Natural killer cell treated with Interleukin-12 subunit alpha and Interleukin-12 subunit beta and Interleukin-15 and Interleukin-18, amount 100 ng/mL, for 72 hours (primary cell): Measurements from ENCODE around the gene COBLL1. TPM values are rescaled to one million over a fixed set of nuclear protein-coding genes. Genes with fewer than 3 reads are reported as not detected.
"Not testable (repeated sequence)": the region's sequence is repeated elsewhere in the genome, so short reads cannot be mapped to it uniquely, and the experiment has no call there.

ENCODE experiments used
- ATAC-seq, 2 donors: fragments of 150-1000 bp; cut with Tn5 transposase in 1 of 2; sonication (Bioruptor Pico), chemical (Tn5 transposase) in 1 of 2; 2 replicates each; pipeline ENCODE4 v1.10.0; 2021
- DNase-seq: peaks from one replicate; pipeline ENCODE4 v3.0.0; 2022; ENCODE audit warnings: low spot score
- H3K27ac Mint-ChIP-seq, 2 donors: 1 replicate in 1 of 2; 2 replicates in 1 of 2; pipeline ENCODE4 v1.8.0; 2022; ENCODE audit warnings: mixed read lengths in 2 of 2, mild to moderate bottlenecking in 1 of 2, moderate library complexity in 1 of 2
- H3K27me3 Mint-ChIP-seq, 2 donors: 1 replicate in 1 of 2; 2 replicates in 1 of 2; pipeline ENCODE4 v1.8.0; 2022; ENCODE audit warnings: mixed read lengths in 2 of 2
- H3K36me3 Mint-ChIP-seq: one replicate; pipeline ENCODE4 v1.8.0; 2022; ENCODE audit warnings: mixed read lengths
- H3K4me1 Mint-ChIP-seq, 2 donors: 1 replicate in 1 of 2; 2 replicates in 1 of 2; pipeline ENCODE4 v1.8.0; 2022; ENCODE audit warnings: low read depth in 2 of 2, mixed read lengths in 2 of 2, mild to moderate bottlenecking in 1 of 2
- H3K4me3 Mint-ChIP-seq: one replicate; pipeline ENCODE4 v1.8.0; 2022; ENCODE audit warnings: mixed read lengths
- H3K9me3 Mint-ChIP-seq: 2 replicates; pipeline ENCODE4 v1.8.0; 2022; ENCODE audit warnings: mixed read lengths
- total RNA-seq, 2 donors: library from RNA; stranded (reverse); gene quantifications; one replicate each; pipeline ENCODE4 v1.2.3, GENCODE V29; 2022

Gene COBLL1
- total RNA-seq, 2 donors from 2014 or later, result 0.19 to 3.1 TPM

- ATAC-seq (no peak), DNase-seq (no peak)
- Mint-ChIP-seq H3K4me3 (no peak overlapping the region), H3K27me3 (peaks cover 7 to 14% of the 10 kb centered on the region in 2 donors), H3K27ac (no peak overlapping the region), H3K9me3 (no peaks in the 10 kb centered on the region), H3K4me1 (no peaks in the 10 kb centered on the region), H3K36me3 (no peaks in the 10 kb centered on the region)
Measured at GRCh38 chr2:164868563-164869419, 27.2 kb upstream of the COBLL1 start.

GRCh38 chr2:164867779-164868397 is 26.3 kb upstream of the COBLL1 start:
- Mint-ChIP-seq H3K4me3 (no peak overlapping the region), H3K27ac (no peak overlapping the region), H3K9me3 (no peaks in the 10 kb centered on the region), H3K27me3 (peaks cover 7 to 12% of the 10 kb centered on the region in 2 donors), H3K36me3 (no peaks in the 10 kb centered on the region), H3K4me1 (no peaks in the 10 kb centered on the region)
- ATAC-seq (no peak), DNase-seq (no peak)

GRCh38 chr2:164866381-164866780 is 24.8 kb upstream of the COBLL1 start:
- not testable (repeated sequence) for ATAC-seq, H3K36me3 Mint-ChIP-seq, H3K4me3 Mint-ChIP-seq, H3K4me1 Mint-ChIP-seq, H3K27ac Mint-ChIP-seq, H3K9me3 Mint-ChIP-seq, DNase-seq
- peaks cover 7 to 12% of the 10 kb centered on the region in 2 donors for H3K27me3 Mint-ChIP-seq

GRCh38 chr2:164860694-164861042 is 19.0 kb upstream of the COBLL1 start:
- Mint-ChIP-seq H3K4me3 (no peak overlapping the region), H3K27me3 (peaks cover 0 to 5% of the 10 kb centered on the region in 2 donors), H3K9me3 (peaks cover 2% of the 10 kb centered on the region), H3K4me1 (no peaks in the 10 kb centered on the region), H3K36me3 (no peaks in the 10 kb centered on the region), H3K27ac (no peak overlapping the region)
- ATAC-seq (no peak), DNase-seq (no peak)

- H3K36me3 Mint-ChIP-seq, H3K9me3 Mint-ChIP-seq, H3K27me3 Mint-ChIP-seq, H3K4me1 Mint-ChIP-seq, DNase-seq, H3K4me3 Mint-ChIP-seq, H3K27ac Mint-ChIP-seq, ATAC-seq: not testable (repeated sequence)
Measured at GRCh38 chr2:164859906-164860693, 18.5 kb upstream of the COBLL1 start.

- H3K36me3 Mint-ChIP-seq, result no peaks in the 10 kb centered on the region
- H3K9me3 Mint-ChIP-seq, result peaks cover 2% of the 10 kb centered on the region
- H3K27ac Mint-ChIP-seq, result no peak overlapping the region
- no peaks in the 10 kb centered on the region for H3K4me1 Mint-ChIP-seq
- DNase-seq (no peak), ATAC-seq (no peak)
- H3K4me3 Mint-ChIP-seq, result no peak overlapping the region
- peaks cover 0 to 2% of the 10 kb centered on the region in 2 donors for H3K27me3 Mint-ChIP-seq
Measured at GRCh38 chr2:164859251-164859818, 17.7 kb upstream of the COBLL1 start.

GRCh38 chr2:164852086-164852485 is 10.5 kb upstream of the COBLL1 start:
- Mint-ChIP-seq H3K36me3 (no peaks in the 10 kb centered on the region), H3K27me3 (peaks cover 0 to 13% of the 10 kb centered on the region in 2 donors)
- ATAC-seq, result no peak

GRCh38 chr2:164850235-164850634 is 8.6 kb upstream of the COBLL1 start:
- ATAC-seq (no peak), DNase-seq (no peak)
- no peaks in the 10 kb centered on the region for H3K4me1 Mint-ChIP-seq
- H3K27ac Mint-ChIP-seq, result no peak overlapping the region
- H3K36me3 Mint-ChIP-seq, result no peaks in the 10 kb centered on the region
- H3K27me3 Mint-ChIP-seq, result peaks cover 0 to 13% of the 10 kb centered on the region in 2 donors
- no peak overlapping the region for H3K4me3 Mint-ChIP-seq
- H3K9me3 Mint-ChIP-seq, result no peaks in the 10 kb centered on the region

More at GRCh38 chr2:164852086-164852485, 10.5 kb upstream of the COBLL1 start:
- no peak for DNase-seq
- no peak overlapping the region for H3K4me3 Mint-ChIP-seq
- H3K9me3 Mint-ChIP-seq, result no peaks in the 10 kb centered on the region
- H3K27ac Mint-ChIP-seq, result no peak overlapping the region
- H3K4me1 Mint-ChIP-seq, result no peaks in the 10 kb centered on the region

GRCh38 chr2:164849506-164849905 is 7.9 kb upstream of the COBLL1 start:
- peaks cover 3 to 13% of the 10 kb centered on the region in 2 donors for H3K27me3 Mint-ChIP-seq
- H3K36me3 Mint-ChIP-seq, result no peaks in the 10 kb centered on the region
- H3K27ac Mint-ChIP-seq, result no peak overlapping the region
- H3K4me1 Mint-ChIP-seq, result no peaks in the 10 kb centered on the region
- ATAC-seq (no peak), DNase-seq (no peak)
- no peak overlapping the region for H3K4me3 Mint-ChIP-seq
- H3K9me3 Mint-ChIP-seq, result no peaks in the 10 kb centered on the region

GRCh38 chr2:164847981-164848741 is 6.5 kb upstream of the COBLL1 start:
- Mint-ChIP-seq H3K4me3 (no peak overlapping the region), H3K36me3 (no peaks in the 10 kb centered on the region), H3K27ac (no peak overlapping the region), H3K27me3 (peaks cover 7 to 15% of the 10 kb centered on the region in 2 donors), H3K4me1 (no peaks in the 10 kb centered on the region), H3K9me3 (no peaks in the 10 kb centered on the region)
- DNase-seq, result no peak
- no peak for ATAC-seq

GRCh38 chr2:164847291-164847690 is 5.7 kb upstream of the COBLL1 start:
- peaks cover 7 to 16% of the 10 kb centered on the region in 2 donors for H3K27me3 Mint-ChIP-seq
- no peak overlapping the region for H3K4me3 Mint-ChIP-seq
- no peak for DNase-seq
- H3K36me3 Mint-ChIP-seq, result no peaks in the 10 kb centered on the region
- H3K9me3 Mint-ChIP-seq, result no peaks in the 10 kb centered on the region
- no peak overlapping the region for H3K27ac Mint-ChIP-seq
- no peak for ATAC-seq
- H3K4me1 Mint-ChIP-seq, result no peaks in the 10 kb centered on the region

- DNase-seq, result no peak
- ATAC-seq, result no peak
- Mint-ChIP-seq H3K4me3 (no peak overlapping the region), H3K9me3 (no peaks in the 10 kb centered on the region), H3K27me3 (peaks cover 7 to 17% of the 10 kb centered on the region in 2 donors), H3K36me3 (no peaks in the 10 kb centered on the region), H3K4me1 (no peaks in the 10 kb centered on the region), H3K27ac (no peak overlapping the region)
Measured at GRCh38 chr2:164846276-164846675, 4.7 kb upstream of the COBLL1 start.

GRCh38 chr2:164843346-164843911 is 1.8 kb upstream of the COBLL1 start:
- no peaks in the 10 kb centered on the region for H3K9me3 Mint-ChIP-seq
- H3K27ac Mint-ChIP-seq, result no peak overlapping the region
- peaks cover 13 to 17% of the 10 kb centered on the region in 2 donors for H3K27me3 Mint-ChIP-seq
- no peak for DNase-seq
- ATAC-seq, result no peak
- no peaks in the 10 kb centered on the region for H3K36me3 Mint-ChIP-seq
- no peak overlapping the region for H3K4me3 Mint-ChIP-seq
- H3K4me1 Mint-ChIP-seq, result peaks cover 0 to 8% of the 10 kb centered on the region in 2 donors
